ENCODE measurements around the gene ACOXL.

ACOXL gene

GRCh38 chr2:110720547-110720946 lies 11.8 kb upstream of the ACOXL start:
- DNase-seq: no peak

DNA sequence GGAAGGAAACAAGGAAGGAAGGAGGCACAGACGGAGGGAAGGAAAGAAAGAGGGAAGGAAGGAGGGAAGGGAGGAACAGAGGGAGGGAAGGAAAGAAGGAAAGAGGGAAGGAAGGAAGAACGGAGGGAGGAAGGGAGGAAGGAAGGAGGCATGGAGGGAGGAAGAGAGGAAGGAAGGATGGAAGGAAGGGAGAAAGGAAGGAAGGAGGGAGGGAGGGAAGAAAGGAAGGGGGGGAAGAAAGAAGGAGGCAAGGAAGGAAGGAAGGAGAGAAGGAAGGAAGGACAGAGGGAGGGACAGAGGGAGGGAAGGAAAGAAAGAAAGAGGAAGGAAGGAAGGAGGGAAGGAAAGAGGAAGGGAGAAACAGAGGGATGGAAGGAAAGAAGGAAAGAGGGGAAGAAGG lies 7.6 kb upstream of the ACOXL start:
- DNase-seq: no peak

DNA sequence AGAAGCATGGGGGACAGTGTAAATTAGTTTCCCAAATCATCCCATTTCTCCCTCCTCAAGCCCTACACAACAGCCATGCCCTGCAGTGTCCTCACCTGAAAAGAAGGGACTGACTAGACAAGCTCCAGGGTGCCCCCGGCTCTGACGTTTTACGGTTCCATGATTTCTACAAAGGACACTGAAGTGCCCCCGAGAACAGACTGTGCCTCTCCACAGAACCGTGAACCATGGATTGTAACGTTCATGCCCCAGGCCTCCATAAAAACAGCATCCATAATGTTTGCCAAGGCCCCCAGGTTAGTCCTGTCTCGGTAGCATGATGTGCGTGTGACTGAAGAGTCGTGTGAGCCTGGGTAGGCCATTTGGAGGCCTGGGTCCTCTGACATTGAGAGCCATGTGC lies 7.0 kb upstream of the ACOXL start:
- DNase-seq: no peak

- DNase-seq: no peak
Observed at GRCh38 chr2:110725859-110726258, 6.5 kb upstream of the ACOXL start.

GRCh38 chr2:110726285-110726684 lies 6.1 kb upstream of the ACOXL start:
- DNase-seq: no peak

DNA sequence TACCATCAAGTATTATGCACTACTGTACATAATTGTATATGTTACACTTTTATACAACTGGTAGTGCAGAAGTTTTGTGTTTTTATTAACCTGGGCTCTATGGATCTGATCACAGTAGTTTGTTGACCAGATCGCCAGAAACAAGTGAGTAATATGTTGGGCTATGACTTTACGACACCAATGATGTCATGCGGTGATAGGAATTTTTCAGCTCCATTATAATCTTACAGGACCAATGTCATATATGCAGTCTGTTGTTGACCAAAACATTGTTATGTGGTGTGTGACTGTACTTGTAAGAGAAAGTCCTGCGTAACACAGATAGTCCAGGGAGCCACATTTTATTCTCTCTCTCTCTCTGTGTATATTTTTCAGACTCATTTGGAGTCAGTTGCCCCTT lies 4.5 kb upstream of the ACOXL start:
- DNase-seq: no peak

- DNase-seq: no peak
Observed at GRCh38 chr2:110729106-110729505, 3.3 kb upstream of the ACOXL start.

DNA sequence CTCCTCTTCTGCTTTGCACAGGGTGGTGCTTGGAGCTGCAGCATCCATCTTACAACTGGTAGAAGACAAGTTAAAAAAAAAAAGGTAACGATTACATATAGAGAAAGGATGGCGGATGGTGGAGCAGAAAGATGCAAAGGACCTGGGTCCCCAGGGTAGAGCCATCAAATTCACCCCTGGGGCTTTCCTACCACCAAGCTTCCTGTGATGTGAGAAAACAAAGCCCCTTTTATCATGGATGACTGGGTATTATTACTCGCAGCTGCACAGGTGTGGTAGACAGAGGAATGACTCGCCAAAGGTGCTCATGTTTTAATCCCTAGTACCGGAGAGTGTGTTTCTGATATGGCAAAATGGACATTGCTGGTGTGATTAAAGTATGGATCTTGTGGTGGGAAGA lies 1.3 kb upstream of the ACOXL start:
- no peak for DNase-seq

GRCh38 chr2:110735366-110735765 lies 3.0 kb downstream of the ACOXL start:
- DNase-seq: no peak

DNA sequence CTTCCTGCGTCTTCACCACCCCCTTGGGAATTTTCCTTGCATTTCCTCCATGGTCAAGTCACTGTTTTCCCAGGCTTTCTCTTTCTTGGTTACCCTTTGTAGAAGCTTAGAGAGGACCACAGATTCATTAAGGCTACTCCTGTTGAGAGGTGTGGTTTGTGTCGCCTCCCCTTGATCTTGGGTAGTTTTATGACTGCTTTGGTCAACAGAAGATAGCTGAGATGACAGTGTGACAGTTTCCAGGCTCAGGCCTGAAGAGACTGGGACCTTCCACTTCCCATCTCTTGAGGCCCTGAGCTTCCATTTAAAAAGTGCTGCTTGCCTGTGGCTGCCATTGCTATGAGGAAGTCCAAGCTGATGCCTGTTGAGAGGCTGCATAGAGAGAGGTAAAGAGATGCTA lies 5.4 kb downstream of the ACOXL start:
- no peak for DNase-seq

DNA sequence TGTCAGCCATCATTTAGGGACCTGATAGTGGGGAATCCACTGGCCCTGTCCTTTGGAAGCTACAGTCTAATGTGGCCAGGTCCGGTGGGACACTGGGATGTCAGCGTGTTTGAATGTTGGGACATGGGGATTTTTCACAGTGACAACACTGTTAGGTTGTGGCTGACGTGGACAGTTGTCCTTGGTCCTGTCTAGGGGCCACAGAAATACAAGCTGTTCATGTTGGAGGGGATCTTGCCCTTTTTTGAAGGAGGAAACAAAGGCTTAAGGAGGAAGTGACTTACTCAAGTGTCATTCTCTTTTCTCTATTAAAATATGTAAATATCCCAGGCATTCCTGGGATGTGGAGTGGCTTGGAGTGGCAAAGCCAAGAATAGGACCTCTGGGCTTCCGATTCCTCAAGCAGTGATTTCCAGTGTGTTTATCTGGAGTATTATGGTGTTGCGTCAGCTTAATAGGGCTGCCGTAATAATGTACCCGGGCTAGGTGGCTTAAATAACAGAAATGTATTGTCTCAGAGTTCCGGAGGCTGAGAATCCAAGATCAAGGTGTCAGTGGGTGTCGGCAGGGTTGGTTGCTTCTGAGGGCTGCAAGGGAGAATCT lies 8.5 kb downstream of the ACOXL start:
- no peak for DNase-seq

GRCh38 chr2:110741491-110741980 lies 9.2 kb downstream of the ACOXL start:
- no peak for DNase-seq

DNA sequence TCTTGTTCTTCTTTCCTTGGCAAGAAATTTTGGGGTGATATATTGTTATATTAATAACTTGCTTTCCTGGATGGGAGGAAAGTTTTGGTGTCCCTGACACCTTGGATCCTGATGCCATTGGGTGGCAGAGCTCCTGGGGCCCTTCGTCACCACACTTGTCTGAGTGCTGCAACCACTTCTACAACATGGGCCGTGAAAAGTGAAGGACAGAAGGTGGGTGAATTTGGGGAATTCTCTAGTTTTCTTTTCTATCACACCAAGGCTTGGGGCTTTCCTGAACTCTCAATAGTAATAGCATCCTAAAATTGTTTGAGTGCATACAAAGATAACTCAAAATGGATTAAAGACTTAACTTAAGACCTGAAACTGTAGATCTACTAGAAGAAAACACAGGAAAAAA lies 10.0 kb downstream of the ACOXL start:
- DNase-seq: no peak

DNA sequence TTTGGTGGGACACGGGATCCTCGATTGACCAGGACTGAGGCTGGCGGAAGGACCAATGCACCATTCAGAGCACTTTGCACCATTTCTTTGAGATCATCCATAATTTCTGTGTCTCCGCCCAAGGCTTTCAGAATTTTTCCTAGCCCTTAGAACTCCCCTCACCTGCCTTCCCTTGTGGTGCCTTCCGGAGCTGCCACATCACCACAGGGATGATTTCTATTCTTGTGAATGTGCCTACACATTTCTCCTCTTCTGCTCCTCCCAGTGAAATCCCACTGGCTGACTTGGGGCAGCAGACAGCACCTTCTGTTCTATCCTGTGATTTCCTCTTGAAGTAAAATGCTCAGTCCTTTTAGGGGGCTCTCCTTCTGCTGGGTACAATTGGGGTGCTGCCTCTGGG lies 11.2 kb downstream of the ACOXL start:
- DNase-seq: no peak

DNA sequence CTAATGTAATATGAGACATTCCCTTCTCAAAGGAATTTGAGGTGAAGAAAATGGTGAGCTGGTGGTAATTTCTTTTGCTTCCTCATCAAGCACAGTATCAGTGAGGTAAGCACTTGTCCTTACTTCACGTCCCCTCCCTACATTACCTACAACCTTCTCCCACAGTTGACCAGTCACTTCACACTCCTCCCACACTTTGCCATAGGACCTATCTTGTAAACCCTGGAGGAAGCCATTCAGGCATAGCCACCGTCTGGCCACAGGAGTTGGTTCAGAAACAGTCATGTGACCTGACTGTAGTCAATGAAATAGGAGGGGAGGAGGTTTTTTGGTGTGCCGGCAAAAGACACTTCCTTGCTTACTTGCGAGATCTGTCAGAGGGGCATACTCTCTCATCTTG lies 12.1 kb downstream of the ACOXL start:
- DNase-seq: no peak

DNA sequence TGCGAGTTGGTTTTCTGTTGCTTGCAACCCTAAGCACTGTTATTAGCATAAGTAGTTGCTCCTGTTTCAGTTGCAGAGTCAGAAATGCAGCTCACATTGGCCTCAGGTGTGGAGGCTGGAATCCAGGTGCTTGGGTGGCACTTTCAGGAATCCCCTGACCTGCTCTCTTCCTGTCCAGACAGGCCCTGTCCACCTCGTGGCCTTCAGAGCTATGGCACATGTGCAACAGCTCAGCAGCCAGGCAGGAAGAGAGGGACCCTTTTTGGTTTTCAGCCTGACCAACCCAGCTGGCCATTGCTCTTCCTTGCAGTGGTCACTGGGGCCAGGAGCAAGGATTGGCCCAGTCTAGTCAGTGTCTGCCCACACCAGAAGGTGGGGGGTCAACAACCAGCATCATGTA lies 12.7 kb downstream of the ACOXL start:
- no peak for DNase-seq

DNA sequence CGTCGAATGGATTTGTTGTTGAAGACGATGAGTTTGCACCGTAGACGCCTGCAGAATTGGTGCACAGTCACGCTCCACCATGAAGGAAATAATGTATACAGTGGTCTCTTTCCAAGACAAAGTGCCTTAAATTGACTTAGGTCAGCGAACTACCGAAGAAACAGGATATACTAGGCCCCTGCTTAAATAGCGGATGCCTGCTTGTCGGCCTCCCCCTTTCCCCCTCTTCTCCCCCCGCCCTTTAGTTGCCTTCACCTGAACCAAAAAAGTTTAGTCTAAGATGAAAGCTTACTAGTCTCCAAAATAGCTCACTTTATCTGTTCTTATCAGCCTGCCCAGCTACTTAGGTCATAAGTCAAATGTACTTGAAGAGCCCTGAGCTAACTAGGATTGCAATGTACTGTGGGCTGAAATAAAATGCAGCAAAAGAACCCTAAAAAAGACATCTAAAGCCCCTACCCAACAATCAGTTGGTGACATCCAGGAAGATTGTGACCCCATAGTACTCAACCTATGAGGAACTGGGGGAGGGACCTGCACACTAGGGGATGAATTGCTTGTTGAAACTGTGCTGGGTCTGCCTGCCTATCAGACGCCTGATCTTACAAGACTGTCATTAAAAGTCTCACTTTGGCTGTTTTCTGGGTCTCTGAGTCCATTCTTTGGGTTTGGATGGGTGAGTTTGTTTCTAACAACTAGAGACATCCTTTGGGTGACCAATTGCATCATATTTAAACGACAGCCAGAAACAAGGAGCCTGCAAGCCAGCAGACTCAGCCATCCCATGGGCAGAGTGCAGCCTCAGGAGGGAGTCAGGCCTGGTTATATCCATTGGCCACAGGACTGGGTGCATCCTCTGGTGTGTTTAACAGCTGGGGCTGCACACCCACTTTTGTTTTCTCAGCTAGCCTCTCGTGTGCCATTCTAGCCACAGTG lies 14.5 kb downstream of the ACOXL start:
- no peak for DNase-seq

DNA sequence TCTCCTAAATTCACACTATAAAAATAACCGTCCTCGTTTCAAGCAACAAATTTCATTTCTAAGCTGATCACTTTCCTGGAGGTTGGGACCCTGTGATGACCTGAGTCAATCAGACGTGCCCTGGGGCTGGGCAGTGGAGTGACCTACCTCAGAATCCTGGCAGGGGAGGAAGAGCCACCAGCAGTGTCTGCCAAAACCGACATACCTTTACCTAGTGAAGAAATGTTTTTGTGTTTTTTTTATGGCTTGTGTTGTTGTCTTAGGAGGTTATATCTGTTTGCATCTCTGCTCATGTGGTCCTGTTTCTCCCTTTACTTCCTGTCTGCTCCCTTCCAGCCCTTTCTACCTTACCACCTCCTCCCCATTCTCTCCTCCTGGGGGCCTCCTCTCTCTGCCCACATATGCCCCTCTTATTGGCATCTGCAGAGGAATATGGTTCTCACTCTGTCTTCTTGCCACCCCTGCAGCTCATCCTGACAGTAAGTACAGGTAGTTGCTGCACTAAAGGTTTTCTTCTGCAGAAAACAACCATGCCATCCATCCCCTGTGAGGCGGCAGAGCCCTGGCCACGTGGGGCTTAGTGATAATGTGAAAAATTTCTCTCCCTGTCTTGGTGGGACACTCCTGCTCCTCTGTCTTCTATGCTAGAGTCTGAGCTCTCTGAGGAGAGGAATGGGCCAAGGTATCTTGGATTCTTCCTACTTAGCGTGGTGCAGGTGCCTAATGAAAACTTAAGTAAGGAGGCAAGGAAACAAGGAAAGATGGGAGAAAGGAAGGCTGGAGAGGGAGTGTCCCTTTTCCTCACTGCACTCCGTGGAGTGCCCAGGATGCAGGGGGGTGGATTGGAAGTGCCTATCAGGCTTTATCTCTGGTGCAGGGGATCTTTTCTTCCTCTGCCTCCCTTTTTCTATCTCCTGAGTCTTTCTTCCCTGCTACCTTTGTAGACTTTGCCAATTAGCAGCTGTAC lies 15.4 kb downstream of the ACOXL start:
- DNase-seq: no peak

- DNase-seq: no peak
Observed at GRCh38 chr2:110748489-110748867, 16.1 kb downstream of the ACOXL start.

DNA sequence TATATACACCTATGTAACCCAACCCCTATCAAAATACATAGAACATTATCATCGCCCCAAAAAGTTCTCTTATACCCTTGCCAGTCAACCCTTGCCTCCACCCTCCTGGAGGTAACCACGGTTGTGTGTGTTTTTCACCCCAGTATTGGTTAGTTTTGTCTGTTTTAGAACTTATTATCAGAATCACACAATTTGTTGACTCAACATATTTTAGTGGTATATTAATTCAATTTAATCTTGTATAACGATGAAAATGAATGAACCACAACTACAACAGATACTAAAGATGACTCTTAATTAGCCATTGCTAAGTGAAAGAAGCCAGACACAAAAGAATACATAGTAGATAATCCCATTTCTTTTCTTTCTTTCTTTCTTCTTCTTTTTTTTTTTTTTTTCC lies 19.3 kb downstream of the ACOXL start:
- DNase-seq: no peak

DNA sequence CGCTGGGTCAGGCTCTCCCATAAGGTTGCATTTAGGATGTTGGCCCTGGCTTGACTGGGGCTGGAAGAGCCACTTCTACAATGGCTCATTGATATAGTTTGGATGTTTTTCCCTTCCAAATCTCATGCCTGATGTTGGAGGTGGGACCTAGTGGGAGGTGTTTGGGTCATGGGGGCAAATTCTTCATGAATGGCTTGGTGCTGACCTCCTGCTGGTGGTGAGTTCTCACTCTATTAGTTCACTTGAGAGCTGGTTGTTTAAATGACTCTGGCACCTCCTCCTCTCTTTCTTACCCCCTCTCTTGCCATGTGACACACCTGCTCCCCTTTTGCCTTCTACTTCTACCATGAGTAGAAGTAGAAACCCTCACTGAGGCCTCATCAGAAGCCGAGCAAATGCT lies 20.5 kb downstream of the ACOXL start:
- DNase-seq: no peak

DNA sequence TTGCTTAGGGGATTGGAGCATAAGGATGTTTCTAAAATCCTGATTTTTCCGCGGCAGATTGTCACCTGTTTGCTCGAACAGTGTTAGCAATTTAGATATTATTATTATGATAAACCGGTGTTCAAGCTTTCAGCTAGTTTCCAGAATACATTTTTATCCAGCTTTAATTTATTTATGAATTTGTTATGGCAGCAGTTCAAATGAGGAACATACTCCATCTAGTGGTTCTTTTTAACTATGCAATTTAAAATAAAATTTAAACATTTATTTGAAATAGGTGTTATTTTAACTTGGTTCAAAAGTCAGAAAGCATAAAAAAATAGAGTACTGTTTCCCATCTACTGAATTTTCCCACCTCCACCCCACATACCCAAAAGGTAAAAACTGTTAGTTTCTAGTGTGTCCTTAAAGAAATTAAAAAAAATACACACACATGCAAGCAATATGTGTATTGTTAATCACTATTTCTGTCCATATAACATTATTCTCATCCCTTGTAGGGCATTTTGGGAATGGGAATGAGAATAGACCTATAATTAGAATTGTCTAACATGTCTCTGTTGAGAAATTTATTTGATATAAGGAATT lies 23.2 kb downstream of the ACOXL start:
- DNase-seq: no peak

- DNase-seq: no peak
Observed at GRCh38 chr2:110759411-110759810, 27.0 kb downstream of the ACOXL start.
